GM15510 (cell line): ENCODE measurements around the gene ZNF780A.

Source experiments
- POLR2A ChIP-seq: IDR thresholded peaks from 3 replicates; pipeline ENCODE4 v1.6.1; 2011; ENCODE audit warnings: borderline replicate concordance; ENCODE audit not compliant: insufficient read length; ENCODE audit errors: extremely low read depth

ZNF780A gene

DNA sequence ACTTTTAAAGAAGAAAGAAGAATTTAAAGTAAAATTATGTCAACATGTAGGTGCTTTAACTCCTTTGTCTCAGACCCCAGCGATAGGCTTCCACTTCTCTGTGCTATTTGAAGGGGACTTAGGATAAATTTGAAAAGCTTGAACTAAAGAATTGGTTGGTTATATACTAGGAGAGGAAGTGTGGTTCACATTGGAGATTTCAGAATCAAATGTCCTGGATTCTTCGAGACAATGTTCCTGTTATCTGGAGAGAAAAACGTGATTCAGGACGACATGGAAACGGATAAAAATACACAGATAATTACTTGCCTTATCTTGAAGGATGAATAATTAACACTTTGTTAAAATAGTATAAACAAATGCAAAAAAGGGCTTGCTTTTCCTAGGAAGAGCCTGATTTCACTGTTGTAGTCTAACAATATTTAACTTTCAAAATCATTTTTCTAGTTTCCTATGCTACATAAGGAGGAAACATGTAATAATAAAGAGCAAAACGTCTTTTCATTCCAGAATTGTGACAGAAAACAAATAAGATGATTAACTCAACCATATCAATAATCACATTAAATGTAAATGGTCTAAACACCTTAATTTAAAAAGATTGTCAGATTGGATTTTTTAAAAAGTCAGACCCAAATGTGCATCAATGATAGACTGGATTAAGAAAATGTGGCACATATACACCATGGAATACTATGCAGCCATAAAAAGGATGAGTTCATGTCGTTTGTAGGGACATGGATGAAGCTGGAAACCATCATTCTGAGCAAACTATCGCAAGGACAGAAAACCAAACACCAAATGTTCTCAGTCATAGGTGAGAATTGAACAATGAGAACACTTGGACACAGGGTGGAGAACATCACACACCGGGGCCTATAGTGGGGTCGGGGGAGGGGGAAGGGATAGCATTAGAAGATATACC, 724 bp upstream of the ZNF780A start:
- TF ChIP-seq POLR2A = no peak

DNA sequence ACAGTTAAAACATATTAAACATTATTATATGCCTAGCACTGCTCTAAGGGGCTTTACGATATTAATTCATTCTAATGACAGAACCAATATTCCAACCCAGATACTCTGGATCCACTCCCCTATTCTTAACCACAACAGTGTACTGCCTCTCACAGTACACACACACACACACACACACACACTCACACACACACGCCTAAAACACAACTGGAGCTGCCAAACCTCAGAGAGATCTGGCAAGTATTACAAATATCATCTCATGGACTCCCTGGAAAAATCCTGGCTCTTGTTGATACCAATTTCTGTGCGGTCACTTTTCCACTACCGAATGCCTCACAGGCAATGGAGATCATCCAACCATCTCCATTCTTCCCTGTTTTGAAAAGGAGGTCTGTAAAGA, 1.3 kb downstream of the ZNF780A start:
- no peak for TF ChIP-seq POLR2A

DNA sequence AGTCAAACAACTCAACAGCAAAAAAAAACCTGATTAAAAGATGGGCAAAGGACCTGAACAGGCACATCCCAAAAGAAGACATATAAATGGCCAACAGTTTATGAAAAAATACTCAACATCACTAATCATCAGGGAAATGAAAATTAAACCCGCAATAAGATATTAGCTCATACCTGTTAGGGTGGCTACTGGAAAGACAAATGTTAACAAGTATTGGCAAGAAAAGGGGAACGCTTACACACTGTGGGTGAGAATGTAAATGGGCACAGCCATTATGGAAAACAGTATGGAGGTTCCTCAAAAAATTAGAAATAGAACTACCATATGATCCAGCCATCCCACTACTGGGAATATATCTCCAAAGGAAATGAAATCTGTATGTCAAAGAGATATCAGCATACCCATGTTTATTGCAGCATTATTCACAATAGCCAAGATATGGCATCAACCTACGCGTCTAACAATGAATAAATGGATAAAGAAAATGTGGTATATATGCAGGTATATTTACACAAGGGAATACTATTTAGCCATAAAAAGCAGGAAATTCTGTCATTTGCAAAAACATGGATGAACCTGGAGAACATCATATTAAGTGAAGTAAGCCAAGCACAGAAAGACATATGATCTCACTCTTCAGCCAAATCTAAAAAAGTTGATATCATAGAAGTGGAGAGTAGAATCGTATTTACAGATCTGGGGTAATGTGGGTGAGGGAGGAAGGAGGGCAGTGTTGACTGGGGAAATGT, 2.3 kb downstream of the ZNF780A start:
- no peak for TF ChIP-seq POLR2A

DNA sequence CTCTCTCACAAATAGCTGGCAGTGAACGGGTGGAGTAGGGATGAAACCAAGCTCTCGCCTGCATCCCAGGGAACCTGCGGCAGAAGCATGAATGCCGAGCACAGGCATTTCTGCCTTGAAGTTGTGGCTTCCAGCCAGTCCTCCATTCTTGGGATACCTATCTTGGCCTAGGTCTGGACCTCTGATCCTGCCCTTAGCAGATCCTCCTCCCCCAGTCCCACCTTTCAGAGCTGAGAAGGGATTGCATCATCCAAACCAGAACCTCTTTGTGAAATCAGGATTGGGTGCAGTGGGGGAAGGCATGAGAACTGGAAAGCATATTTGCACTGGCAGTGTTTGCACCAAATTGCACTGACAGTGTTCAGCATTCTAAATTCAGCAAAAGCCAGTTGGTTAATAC, 5.8 kb downstream of the ZNF780A start:
- no peak for TF ChIP-seq POLR2A

DNA sequence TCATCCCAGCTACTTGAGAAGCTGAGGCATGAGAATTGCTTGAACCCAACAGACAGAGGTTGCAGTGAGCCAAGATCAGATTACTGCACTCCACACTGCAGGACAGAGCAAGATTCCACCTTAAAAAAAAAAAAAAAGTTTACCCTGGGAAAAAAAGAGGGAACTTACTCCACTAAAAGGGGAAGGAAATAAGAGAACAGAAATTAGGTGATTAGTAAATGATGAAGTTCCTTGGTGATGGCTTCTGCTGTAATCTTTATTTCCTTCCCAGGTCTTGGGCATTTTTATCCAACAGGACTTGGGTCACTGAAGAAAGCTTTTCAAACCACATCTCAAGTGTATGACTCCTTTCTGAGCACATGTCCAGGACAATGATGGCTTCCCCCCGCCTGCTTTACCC, 9.3 kb downstream of the ZNF780A start:
- TF ChIP-seq POLR2A = no peak

DNA sequence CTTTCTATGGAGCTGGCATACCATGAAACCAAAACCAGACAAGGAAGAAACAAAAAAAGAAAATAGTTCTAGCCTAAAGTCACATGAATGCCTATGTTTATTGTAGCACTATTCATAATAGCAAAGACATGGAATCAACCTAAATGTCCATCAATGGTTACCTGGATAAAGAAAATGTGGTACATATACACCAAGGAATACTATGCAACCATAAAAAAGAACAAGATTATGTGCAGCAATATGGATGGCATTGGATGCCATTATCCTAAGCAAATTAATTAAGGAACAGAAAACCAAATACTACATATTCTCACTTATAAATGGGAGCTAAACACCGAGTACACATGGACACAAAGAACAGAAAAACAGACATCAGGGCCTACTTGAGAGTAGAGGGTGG, 10.5 kb downstream of the ZNF780A start:
- no peak for TF ChIP-seq POLR2A

DNA sequence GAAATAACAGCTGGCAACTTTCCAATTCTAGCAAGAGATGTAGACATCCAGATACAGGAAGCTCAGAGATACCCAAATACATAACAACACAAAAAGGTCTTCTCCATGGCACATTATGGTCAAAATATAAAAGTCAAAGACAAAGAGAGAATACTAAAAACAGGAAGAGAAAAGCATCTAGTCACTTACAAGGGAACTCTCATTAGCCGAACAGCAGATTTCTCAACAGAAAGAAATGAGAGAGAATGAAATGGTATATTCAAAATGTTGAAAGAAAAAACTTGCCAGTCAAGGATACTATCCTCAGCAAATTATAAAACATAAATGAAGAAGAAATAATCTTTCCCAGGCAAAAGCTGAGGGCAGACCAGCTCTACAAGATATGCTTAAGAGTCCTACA, 12.4 kb downstream of the ZNF780A start:
- no peak for TF ChIP-seq POLR2A

DNA sequence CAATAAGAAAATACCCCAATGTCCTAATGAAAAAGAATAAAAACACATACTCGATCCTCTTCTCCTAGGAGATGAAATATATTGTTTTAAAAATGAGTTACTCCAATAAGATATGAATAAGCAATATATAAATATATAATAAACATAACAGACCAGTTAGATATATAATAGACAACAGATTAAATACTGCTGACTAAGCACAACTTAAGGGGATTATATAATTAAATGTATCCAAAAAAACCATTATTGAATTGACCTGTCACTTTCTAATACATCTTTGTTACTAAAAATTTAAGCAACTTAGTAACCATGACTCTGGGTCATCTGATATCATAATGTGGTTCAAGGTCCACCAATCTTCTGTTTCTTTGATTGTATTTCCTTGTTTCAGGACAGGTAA, 20.7 kb downstream of the ZNF780A start:
- no peak for TF ChIP-seq POLR2A

DNA sequence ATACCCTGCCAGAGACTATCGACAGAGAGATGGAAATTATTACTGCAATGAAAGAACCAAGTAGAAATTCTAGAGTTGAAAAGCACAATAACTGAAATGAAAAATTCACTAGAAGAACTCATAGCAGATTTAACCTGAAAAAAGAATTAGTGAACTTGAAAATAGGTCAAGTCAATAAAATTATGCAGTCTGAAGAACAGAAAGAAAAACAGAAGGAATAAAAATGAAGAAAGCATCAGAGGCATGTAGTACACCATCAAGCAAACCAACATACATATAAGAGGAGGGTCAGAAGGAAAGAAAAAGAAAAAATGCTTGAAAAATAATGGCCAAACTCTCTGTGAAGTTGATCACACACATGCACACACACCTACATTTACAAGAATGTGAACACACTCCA, 31.1 kb downstream of the ZNF780A start:
- TF ChIP-seq POLR2A = no peak

DNA sequence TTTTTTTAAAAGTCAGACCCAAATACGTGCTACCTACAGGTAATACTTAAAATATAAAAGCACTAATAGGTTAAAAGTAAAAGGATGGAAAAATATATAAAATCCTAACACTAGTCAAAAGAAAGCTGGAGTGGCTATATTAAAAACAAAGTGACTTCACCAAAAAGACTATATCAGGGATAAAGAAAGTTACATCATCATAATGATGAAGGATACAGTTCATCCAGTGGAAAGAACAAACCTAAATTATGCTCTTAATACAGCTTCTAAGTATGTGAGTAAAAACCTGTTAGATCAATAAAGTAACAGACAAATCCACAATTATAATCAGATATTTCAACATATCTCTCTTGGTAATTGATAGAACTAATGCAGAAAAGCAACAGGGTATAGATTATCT, 33.6 kb downstream of the ZNF780A start:
- no peak for TF ChIP-seq POLR2A

DNA sequence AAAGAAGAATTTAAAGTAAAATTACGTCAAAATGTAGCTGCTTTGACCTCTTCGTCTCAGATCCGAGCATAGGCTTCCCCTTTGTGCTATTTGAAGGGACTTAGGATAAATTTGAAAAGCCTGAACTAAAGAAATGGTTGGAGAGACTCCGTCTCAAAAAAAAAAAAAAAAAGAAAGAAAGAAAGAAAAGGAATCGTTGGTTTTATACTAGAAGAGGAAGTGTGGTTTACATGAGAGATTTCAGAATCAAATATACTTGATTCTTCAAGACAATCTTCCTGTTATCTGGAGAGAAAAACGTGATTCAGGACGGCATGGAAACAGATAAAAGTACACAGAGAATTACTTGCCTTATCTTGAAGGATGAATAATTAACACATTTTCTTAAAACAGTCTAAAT, 34.2 kb downstream of the ZNF780A start:
- TF ChIP-seq POLR2A = no peak

DNA sequence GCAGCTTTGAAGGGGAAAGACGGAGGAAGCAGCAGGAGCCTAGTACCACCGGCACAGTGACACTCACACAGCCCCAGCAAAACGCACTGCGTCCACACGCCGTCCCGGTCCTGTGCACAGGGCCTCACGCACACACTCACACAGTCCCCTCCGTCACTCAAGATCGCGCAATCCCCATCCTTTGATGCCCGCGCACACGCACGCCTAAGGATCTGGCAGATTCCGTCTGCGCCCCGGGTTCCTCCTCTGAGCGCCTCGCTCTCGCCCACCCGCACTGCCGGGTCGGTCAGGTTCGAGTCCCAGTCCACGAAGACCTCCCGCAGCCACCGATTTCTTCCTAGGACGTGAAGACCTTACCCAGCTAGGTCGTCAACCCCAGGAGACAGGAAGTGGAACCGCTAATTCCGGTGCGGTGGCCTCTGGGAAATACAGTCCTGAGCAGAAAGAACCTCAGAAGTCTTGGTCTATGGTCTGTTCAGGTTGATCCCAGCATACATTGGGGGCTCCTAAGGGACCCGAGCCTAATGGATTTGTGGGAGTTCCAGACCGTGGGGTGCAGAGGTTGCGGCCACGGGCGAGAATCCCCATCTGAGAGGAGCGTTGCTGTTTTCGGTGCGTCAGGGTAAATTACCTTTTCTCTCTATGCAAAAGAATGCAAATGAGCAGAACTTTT, 34.8 kb downstream of the ZNF780A start, which contains the start of gene ZNF780B:
TSS of gene ZNF780B (minus strand) at position 400 of the 673 bp plus-strand sequence. CDS start 5,899 bp downstream, outside the sequence.
- TF ChIP-seq POLR2A = peak; percentile 50

DNA sequence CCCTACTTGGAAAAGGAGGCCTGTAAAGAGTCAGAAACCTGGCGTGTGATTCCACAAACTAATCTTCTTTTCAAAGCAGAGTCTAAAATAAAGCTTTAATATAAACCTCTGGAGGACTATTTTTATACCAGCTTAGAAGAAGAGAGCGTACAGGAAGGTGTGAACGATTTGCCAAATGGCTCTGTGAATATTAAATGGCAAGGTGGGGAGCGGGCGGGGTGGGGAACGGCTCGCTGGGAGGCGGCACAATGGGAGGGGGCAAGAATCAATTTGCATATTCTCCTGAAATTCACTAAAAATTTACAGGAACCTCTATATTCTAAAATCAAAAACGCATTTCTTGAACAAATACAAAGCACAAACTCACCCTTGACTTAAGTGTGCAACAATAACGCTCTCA, 35.7 kb downstream of the ZNF780A start:
- no peak for TF ChIP-seq POLR2A

DNA sequence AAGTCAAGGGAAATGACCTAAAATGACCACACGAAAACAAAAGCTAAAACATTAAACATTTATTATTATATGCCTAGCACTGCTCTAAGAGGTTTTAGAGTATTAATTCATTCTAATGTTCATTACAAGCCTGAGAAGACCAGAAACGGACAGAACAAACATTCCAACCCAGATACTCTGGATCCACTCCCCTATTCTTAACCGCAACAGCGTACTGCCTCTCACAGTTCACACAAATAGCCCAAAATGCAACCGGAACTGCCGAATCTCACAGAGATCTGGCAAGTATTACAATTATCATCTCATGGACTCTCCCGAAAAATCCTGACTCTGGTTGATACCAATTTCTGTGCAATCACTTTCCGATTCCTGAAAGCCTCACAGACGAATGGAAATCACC, 36.1 kb downstream of the ZNF780A start:
- TF ChIP-seq POLR2A = no peak

DNA sequence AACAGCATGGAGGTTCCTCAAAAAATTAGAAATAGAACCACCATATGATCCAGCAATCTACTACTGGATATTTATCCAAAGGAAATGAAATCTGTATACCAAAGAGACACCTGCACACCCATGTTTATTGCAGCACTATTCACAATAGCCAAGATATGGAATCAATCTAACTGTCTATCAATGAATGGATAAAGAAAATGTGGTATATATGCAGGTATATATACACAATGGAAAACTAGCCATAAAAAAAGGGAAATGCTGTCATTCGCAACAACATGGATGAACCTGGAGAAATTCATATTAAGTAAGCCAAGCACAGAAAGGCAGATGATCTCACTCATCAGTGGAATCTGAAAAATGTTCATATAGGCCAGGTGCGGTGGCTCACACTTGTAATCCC, 37.3 kb downstream of the ZNF780A start:
- TF ChIP-seq POLR2A = no peak
